GM12878 (cell line): ENCODE measurements around the gene TCF12. TPM values are rescaled to one million over a fixed set of nuclear protein-coding genes. Genes with fewer than 3 reads are reported as not detected.

ENCODE experiments used
- ATAC-seq: fragments of 200-7000 bp; cut with Tn5 transposase; 3 replicates; pipeline ENCODE4 v1.9.1; 2020; ENCODE audit warnings: mild to moderate bottlenecking, moderate library complexity
- BruUV-seq: library from RNA; stranded (reverse); fragments of 400-500 nt; replicated peaks from 2 replicates; lab custom pipeline; 2021; lab: Mats Ljungman, UMichigan
- CTCF ChIA-PET: fragments of 300-600 bp; sonication (Branson Sonifier 250); formaldehyde crosslinking; extraction: SDS; loops from one replicate; lab custom pipeline; 2021; ENCODE audit warnings: inconsistent platforms; lab: Yijun Ruan, JAX
- POLR2A ChIA-PET: fragments of 350-600 bp; formaldehyde crosslinking; extraction: SDS; loops from one replicate; lab custom pipeline; 2021; ENCODE audit warnings: inconsistent platforms; lab: Charles Lee
- RAD21 ChIA-PET: fragments of 300-600 bp; sonication (Branson Sonifier 250); formaldehyde crosslinking; loops from one replicate; lab custom pipeline; 2023; ENCODE audit warnings: antibody characterized with exemption; ENCODE audit not compliant: unreplicated experiment; lab: Charles Lee
- SMC1A ChIA-PET: fragments of 300-600 bp; sonication (Branson Sonifier 250); formaldehyde crosslinking; loops from one replicate; lab custom pipeline; 2023; ENCODE audit not compliant: unreplicated experiment, uncharacterized antibody; lab: Charles Lee
- DNase-seq: peaks from one replicate; pipeline ENCODE4 v3.0.0-alpha.2; 2011; ENCODE audit warnings: low read depth, low spot score
- FAIRE-seq: peaks from 3 replicates; lab custom pipeline; 2011; peaks lifted over from hg19 to GRCh38; lab: Jason Lieb, UNC
- H2AFZ ChIP-seq: 2 replicates; pipeline ENCODE4 v1.6.0; 2011; ENCODE audit warnings: low read depth, low read length, control low read depth; ENCODE audit not compliant: control insufficient read depth
- H3K27ac ChIP-seq: 2 replicates; pipeline ENCODE4 v1.5.1; 2011; ENCODE audit warnings: control low read depth; ENCODE audit not compliant: control insufficient read depth, insufficient read depth
- H3K27me3 ChIP-seq, 2 experiments: replicated peaks in 1 of 2; 2 replicates each; pipeline versions ENCODE4 v1.6.0 to v1.6.1; 2011; ENCODE audit warnings: low read length in 1 of 2; ENCODE audit not compliant: control insufficient read depth in 2 of 2, insufficient read depth in 2 of 2
- H3K36me3 ChIP-seq, 2 experiments: 2 replicates each; pipeline ENCODE4 v1.5.1; 2011; ENCODE audit warnings: low read length in 1 of 2; ENCODE audit not compliant: control insufficient read depth in 2 of 2, insufficient read depth in 2 of 2
- H3K4me1 ChIP-seq: 2 replicates; pipeline ENCODE4 v1.6.1; 2011; ENCODE audit warnings: mild to moderate bottlenecking, low read length, moderate library complexity, mixed read lengths; ENCODE audit not compliant: control insufficient read depth, insufficient read depth
- H3K4me2 ChIP-seq: 2 replicates; pipeline ENCODE4 v1.6.0; 2011; ENCODE audit warnings: control low read depth; ENCODE audit not compliant: control insufficient read depth, insufficient read depth
- H3K4me3 ChIP-seq: fragments of 200-600 bp; sonication (generic); 2 replicates; pipeline ENCODE4 v1.5.1; 2016
- H3K79me2 ChIP-seq: 2 replicates; pipeline ENCODE4 v1.6.0; 2011; ENCODE audit warnings: low read length; ENCODE audit not compliant: control insufficient read depth, insufficient read depth
- H3K9ac ChIP-seq: 2 replicates; pipeline ENCODE4 v1.8.0; 2011; ENCODE audit warnings: low read length, control low read depth, mixed read lengths; ENCODE audit not compliant: control insufficient read depth, insufficient read depth
- H3K9me3 ChIP-seq: replicated peaks from 3 replicates; pipeline ENCODE4 v1.5.1; 2011; ENCODE audit warnings: mild to moderate bottlenecking, low read length; ENCODE audit not compliant: control insufficient read depth, insufficient read depth
- H4K20me1 ChIP-seq: 2 replicates; pipeline ENCODE4 v1.6.0; 2011; ENCODE audit not compliant: control insufficient read depth, insufficient read depth
- BHLHE40 ChIP-seq, 2 experiments: fragments of 450-650 bp in 1 of 2; IDR thresholded peaks; 2 replicates each; pipeline ENCODE4 v1.6.1; 2011 to 2017; ENCODE audit warnings: low read depth in 2 of 2, borderline replicate concordance in 1 of 2, improper control_type of control experiment in 1 of 2, low read length in 1 of 2, mild to moderate bottlenecking in 1 of 2
- BMI1 ChIP-seq: fragments of 450-650 bp; IDR thresholded peaks from 2 replicates; pipeline ENCODE4 v1.6.1; 2016; ENCODE audit warnings: mild to moderate bottlenecking, moderate library complexity, borderline replicate concordance
- CREM ChIP-seq: IDR thresholded peaks from 2 replicates; pipeline ENCODE4 v1.6.1; 2014; ENCODE audit warnings: antibody characterized with exemption, low read depth
- EP300 ChIP-seq, 2 experiments: fragments of 150-350 bp in 1 of 2; IDR thresholded peaks; 2 replicates each; pipeline ENCODE4 v1.6.1; 2011 to 2012; ENCODE audit warnings: low read depth in 2 of 2, low read length in 2 of 2, borderline replicate concordance in 1 of 2, improper control_type of control experiment in 1 of 2, inconsistent platforms in 1 of 2; ENCODE audit not compliant: control insufficient read depth in 1 of 2
- HDAC6 ChIP-seq: fragments of 200-600 bp; sonication (generic); IDR thresholded peaks from one replicate; pipeline ENCODE4 v1.8.0; 2017; ENCODE audit warnings: antibody characterized with exemption; ENCODE audit not compliant: unreplicated experiment
- IKZF1 ChIP-seq: fragments of 450-650 bp; conservative IDR thresholded peaks from 2 replicates; pipeline ENCODE4 v1.6.1; 2017; ENCODE audit warnings: antibody characterized with exemption, mild to moderate bottlenecking
- JUNB ChIP-seq: IDR thresholded peaks from 2 replicates; pipeline ENCODE4 v1.6.1; 2016; ENCODE audit warnings: antibody characterized with exemption, mild to moderate bottlenecking
- MLLT1 ChIP-seq: fragments of 450-650 bp; IDR thresholded peaks from 2 replicates; pipeline ENCODE4 v1.6.1; 2016; ENCODE audit warnings: mild to moderate bottlenecking
- MTA2 ChIP-seq: fragments of 450-650 bp; IDR thresholded peaks from 2 replicates; pipeline ENCODE4 v1.6.1; 2016; ENCODE audit warnings: low read depth, mild to moderate bottlenecking, moderate library complexity
- RAD21 ChIP-seq: IDR thresholded peaks from 2 replicates; pipeline ENCODE4 v1.6.1; 2011; ENCODE audit warnings: mild to moderate bottlenecking, low read depth, low read length, moderate library complexity; ENCODE audit not compliant: insufficient read depth
- SMAD5 ChIP-seq: IDR thresholded peaks from 2 replicates; pipeline ENCODE4 v1.6.1; 2016; ENCODE audit warnings: antibody characterized with exemption, low read depth
- SP1 ChIP-seq: IDR thresholded peaks from one replicate; pipeline ENCODE4 v1.6.1; 2011; ENCODE audit warnings: low read depth, low read length
- STAT3 ChIP-seq: IDR thresholded peaks from 2 replicates; pipeline ENCODE4 v1.6.1; 2011; ENCODE audit warnings: low read depth, low read length, improper control_type of control experiment
- ZNF217 ChIP-seq: fragments of 450-650 bp; IDR thresholded peaks from 2 replicates; pipeline ENCODE4 v1.6.1; 2017; ENCODE audit warnings: antibody characterized with exemption, mild to moderate bottlenecking
- ZNF274 ChIP-seq: IDR thresholded peaks from one replicate; pipeline ENCODE4 v1.8.0; 2011; ENCODE audit not compliant: insufficient read length, insufficient read depth
- WGBS: methylation state at CpG from one replicate; pipeline ENCODE4 v1.1.6; 2016; ENCODE audit warnings: low lambda C conversion rate; ENCODE audit not compliant: insufficient replicate concordance, insufficient coverage; ENCODE audit errors: missing lambda C conversion rate; 5-methylcytosine and 5-hydroxymethylcytosine counted together
- in situ Hi-C: fragments of 300-500 bp; cut with MboI; formaldehyde crosslinking; loops from 9 replicates; pipeline ENCODE4 v1.14.3; 2018; ENCODE audit warnings: mixed read lengths
- intact Hi-C: fragments of 100-400 bp; cut with micrococcal nuclease; formaldehyde crosslinking; loops from one replicate; pipeline ENCODE4 v1.14.2; 2022; ENCODE audit not compliant: unreplicated experiment
- polyA plus RNA-seq, 11 experiments: library from polyadenylated mRNA; depleted of rRNA in 4 of 11; unstranded in 6 of 11; stranded (reverse) in 5 of 11; fragments of >200 nt; fragmentation: Nextera tagmentation in 4 of 11; fragmentation: Illumina TruSeq in 1 of 11; extraction: Ambion mirVana in 4 of 11; extraction: Trizol in 1 of 11; gene quantifications; 1 replicate in 1 of 11; 2 replicates in 10 of 11; pipeline versions ENCODE4 v1.2.1 to v1.2.3, GENCODE V29; 2011 to 2016; ENCODE audit warnings: inconsistent platforms in 2 of 11, missing spikeins in 2 of 11, low read depth in 1 of 11
- total RNA-seq, 4 experiments: library from RNA; depleted of rRNA in 3 of 4; stranded (reverse); fragments of >200 nt in 3 of 4; fragmentation: Illumina TruSeq in 1 of 4; extraction: Trizol in 1 of 4; gene quantifications; 2 replicates each; pipeline versions ENCODE4 v1.2.1 to v1.2.3, GENCODE V29; 2013 to 2021

Gene TCF12
- total and polyA plus RNA-seq, 10 of the 15 experiments (the other 5 are each of a cell fraction or from before 2014, with no cell fraction given) = 8.2 to 70.9 (median 49.5) TPM

- TF ChIP-seq SMAD5 = no peak
- TF ChIP-seq IKZF1 = no peak
- TF ChIP-seq ZNF274 = no peak
- Histone ChIP-seq H2AFZ (no peak overlapping the region), H3K9ac (no peak overlapping the region), H3K27me3 (no peaks in the 10 kb centered on the region), H3K36me3 (peaks cover 1 to 2% of the 10 kb centered on the region in 2 experiments; a peak in 3 of 4 replicates), H3K79me2 (no peaks in the 10 kb centered on the region), H3K4me3 (no peak overlapping the region), H3K9me3 (no peaks in the 10 kb centered on the region), H4K20me1 (no peaks in the 10 kb centered on the region), H3K4me2 (no peak overlapping the region), H3K27ac (no peak overlapping the region), H3K4me1 (no peaks in the 10 kb centered on the region)
- BruUV-seq = no TSS peak
- SMC1A ChIA-PET = interaction anchor here (0.5 to 1.2 kb wide), 3 partner anchors 13 to 387 kb away, joined by 3 to 5 read pairs (median 3); no protein-coding TSS in a partner anchor
- intact Hi-C loops = no loop called here
- ATAC-seq = no peak
- POLR2A ChIA-PET = no interaction called here
- FAIRE-seq = no peak
- in situ Hi-C loops = no loop called here
- RAD21 ChIA-PET = interaction anchor here (0.6 kb wide), 1 partner anchor 297 kb away, joined by 4 read pairs; no protein-coding TSS in a partner anchor
- WGBS = 95% methylated on average over 4 of the region's 4 CpGs
- CTCF ChIA-PET = interaction anchor here (1.4 kb wide), 1 partner anchor 71 kb away, joined by 4 read pairs; no protein-coding TSS in a partner anchor
- no peak for DNase-seq
Observed at GRCh38 chr15:57235186-57235585, 316.7 kb downstream of the TCF12 start.

- Histone ChIP-seq H3K4me1 (no peaks in the 10 kb centered on the region), H4K20me1 (no peaks in the 10 kb centered on the region), H3K4me3 (no peak overlapping the region), H3K9me3 (no peaks in the 10 kb centered on the region), H3K9ac (no peak overlapping the region), H3K27ac (no peak overlapping the region), H3K79me2 (no peaks in the 10 kb centered on the region), H3K27me3 (no peaks in the 10 kb centered on the region), H3K4me2 (no peak overlapping the region), H3K36me3 (peaks cover 1 to 5% of the 10 kb centered on the region in 2 experiments; a peak in 3 of 4 replicates), H2AFZ (no peak overlapping the region)
- in situ Hi-C loops (no loop called here), intact Hi-C loops (no loop called here)
- FAIRE-seq = no peak
- CTCF ChIA-PET = interaction anchor here (1.4 kb wide), 1 partner anchor 71 kb away, joined by 4 read pairs; no protein-coding TSS in a partner anchor
- no peak for DNase-seq
- POLR2A ChIA-PET = no interaction called here
- ATAC-seq = no peak
- BruUV-seq = no TSS peak
- WGBS = 96% methylated on average over 4 of the region's 4 CpGs
- TF ChIP-seq RAD21 = no peak
- no peak for TF ChIP-seq BMI1
- no peak for TF ChIP-seq EP300 (IDR thresholded peaks at IDR 0.05; ENCODE audit: borderline replicate concordance in 1 of 2, control insufficient read depth in 1 of 2, low read depth in 2 of 2, low read length in 2 of 2)
- no peak for TF ChIP-seq MTA2
- TF ChIP-seq BHLHE40 (IDR thresholded peaks at IDR 0.05; ENCODE audit: borderline replicate concordance in 1 of 2, low read depth in 2 of 2, low read length in 1 of 2) = no peak
- no peak for TF ChIP-seq HDAC6
- no peak for TF ChIP-seq JUNB
- no peak for TF ChIP-seq ZNF217
- no peak for TF ChIP-seq SP1
- no peak for TF ChIP-seq STAT3
- TF ChIP-seq CREM = no peak
- no peak for TF ChIP-seq MLLT1
- RAD21 ChIA-PET = no interaction called here
- SMC1A ChIA-PET = interaction anchor here (1.2 kb wide), 1 partner anchor 13 kb away, joined by 3 read pairs; no protein-coding TSS in a partner anchor
Observed at GRCh38 chr15:57235873-57236272, 317.4 kb downstream of the TCF12 start.
